HFF-Myc (cell line): Measurements from ENCODE around the gene IL1B.

Experiments
- DNase-seq: peaks from one replicate; pipeline ENCODE4 v3.0.0-alpha.2; 2011; ENCODE audit warnings: low read depth; ENCODE audit errors: extremely low read depth
- H3K4me3 ChIP-seq: replicated peaks from 2 replicates; pipeline ENCODE4 v1.5.1; 2011; ENCODE audit warnings: low read depth, mild to moderate bottlenecking, control low read depth, low read length
- TF ChIP-seq, protein P1 (sequence below): IDR thresholded peaks from 2 replicates; pipeline ENCODE4 v1.5.1; 2012; ENCODE audit warnings: mild to moderate bottlenecking, low read depth, low read length, control low read depth; ENCODE audit errors: missing control alignments

IL1B gene

DNA sequence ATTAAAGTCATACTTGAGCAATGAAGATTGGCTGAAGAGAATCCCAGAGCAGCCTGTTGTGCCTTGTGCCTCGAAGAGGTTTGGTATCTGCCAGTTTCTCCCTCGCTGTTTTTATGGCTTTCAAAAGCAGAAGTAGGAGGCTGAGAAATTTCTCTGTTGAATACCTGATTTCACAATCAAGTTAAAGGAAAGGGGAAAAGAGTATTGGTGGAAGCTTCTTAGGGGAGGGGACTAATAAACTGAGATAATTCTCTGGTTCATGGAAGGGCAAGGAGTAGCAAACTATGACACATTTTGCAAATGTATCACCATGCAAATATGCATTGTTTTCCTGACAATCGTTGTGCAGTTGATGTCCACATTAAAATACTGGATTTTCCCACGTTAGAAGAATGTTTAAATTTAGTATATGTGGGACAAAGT, at the start of gene IL1B:
TSS of gene IL1B (minus strand) at position 85 of the 423 bp plus-strand sequence. CDS start 550 bp downstream, outside the sequence.
- TF ChIP-seq, protein P1, sequence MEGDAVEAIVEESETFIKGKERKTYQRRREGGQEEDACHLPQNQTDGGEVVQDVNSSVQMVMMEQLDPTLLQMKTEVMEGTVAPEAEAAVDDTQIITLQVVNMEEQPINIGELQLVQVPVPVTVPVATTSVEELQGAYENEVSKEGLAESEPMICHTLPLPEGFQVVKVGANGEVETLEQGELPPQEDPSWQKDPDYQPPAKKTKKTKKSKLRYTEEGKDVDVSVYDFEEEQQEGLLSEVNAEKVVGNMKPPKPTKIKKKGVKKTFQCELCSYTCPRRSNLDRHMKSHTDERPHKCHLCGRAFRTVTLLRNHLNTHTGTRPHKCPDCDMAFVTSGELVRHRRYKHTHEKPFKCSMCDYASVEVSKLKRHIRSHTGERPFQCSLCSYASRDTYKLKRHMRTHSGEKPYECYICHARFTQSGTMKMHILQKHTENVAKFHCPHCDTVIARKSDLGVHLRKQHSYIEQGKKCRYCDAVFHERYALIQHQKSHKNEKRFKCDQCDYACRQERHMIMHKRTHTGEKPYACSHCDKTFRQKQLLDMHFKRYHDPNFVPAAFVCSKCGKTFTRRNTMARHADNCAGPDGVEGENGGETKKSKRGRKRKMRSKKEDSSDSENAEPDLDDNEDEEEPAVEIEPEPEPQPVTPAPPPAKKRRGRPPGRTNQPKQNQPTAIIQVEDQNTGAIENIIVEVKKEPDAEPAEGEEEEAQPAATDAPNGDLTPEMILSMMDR: no peak
- 0 out of 2 replicates have a peak within 1 kb of the TSS, but pooled peaks have one; percentile 12 for H3K4me3 ChIP-seq
- no peak for DNase-seq

DNA sequence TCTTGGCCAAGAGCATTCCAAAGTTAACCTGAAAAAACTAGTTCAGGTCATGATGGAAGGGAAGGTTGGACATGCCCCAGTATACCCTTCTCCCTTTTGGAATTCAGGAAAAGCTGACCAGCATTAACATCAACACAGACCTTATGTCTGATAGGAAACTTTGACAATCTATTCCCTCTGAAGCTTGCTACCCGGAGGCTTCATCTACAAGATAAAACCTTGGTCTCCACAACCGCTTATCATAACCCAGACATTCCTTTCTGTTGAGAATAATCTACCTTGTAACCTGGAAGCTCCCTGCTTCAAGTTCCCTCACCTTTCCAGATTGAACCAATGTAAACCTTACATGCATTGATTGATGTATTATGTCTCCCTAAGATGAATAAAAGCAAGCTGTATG, 49.7 kb upstream of the IL1B start:
- DNase-seq: no peak
- TF ChIP-seq, protein P1: no peak

DNA sequence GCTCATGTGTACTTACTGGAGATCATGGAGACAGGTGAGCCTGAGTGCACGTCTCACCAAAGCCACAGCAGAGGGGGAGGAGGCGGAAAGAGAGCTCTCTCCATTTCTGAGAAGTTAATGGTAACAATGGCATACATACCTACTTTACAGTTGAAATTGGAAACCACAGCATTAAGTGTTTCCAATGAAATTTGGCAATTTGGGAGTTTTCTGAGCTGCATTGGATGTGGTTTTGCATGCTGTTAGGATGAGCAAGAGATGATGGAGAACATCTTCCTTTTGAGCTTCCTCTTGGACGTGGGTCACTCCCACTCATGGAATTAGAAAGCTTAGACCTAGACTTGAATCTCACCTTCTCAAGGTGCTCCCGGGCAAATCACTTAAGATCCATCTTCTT, 48.9 kb upstream of the IL1B start:
- TF ChIP-seq, protein P1: no peak
- no peak overlapping the region for H3K4me3 ChIP-seq
- no peak for DNase-seq

More for the DNA sequence above, 49.7 kb upstream of the IL1B start:
- no peak overlapping the region for H3K4me3 ChIP-seq

DNA sequence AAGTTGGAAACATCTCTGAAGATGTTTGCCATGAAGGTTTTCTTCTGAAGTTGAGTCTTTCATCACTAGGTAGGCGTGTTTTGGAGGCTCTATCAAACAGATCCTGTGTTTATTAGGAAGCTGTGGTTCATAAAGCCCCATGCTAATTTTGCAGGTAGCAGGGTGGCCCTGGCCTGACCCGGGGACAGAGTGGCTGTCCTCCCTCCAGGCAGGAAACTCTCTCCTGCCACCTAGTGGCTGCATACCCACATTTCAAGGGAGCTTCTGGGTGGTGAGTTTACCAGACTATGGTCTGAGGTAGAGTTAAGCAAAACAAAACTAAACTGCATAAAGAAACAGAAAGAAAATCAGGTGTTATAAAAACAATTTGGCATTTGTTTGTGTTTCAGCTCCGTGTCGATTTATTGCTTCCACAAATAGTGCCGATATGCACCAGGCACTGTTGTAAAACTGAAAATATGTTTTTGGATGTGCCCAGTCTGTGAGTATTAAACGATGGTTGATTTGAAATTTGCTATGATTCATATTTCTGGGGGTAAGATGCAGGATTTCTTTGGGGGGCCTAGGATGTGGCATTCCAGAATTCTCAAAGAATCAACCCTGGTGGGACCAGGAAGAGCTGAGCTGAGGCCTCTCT, 48.4 kb upstream of the IL1B start:
- DNase-seq: no peak
- TF ChIP-seq, protein P1: peak; percentile 74
- no peak overlapping the region for H3K4me3 ChIP-seq

DNA sequence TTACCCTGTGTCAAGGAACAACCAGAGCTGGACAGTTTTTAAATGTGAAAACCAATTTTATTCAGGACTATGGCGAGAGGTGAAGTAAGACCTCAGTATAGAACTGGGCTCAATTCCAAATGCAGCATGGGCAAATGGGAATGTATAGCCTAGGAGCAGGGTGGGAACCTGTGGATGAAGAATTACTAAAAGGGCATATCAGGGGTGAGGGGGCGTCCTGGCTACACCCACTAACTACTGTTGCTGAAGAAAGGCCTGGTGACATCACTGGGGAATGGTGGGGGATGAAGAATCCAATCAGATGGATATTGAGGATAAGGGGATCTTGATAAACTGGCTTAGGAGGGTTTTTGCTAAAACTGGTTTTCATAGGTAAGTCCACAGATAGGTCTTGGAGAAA, 47.1 kb upstream of the IL1B start:
- no peak overlapping the region for H3K4me3 ChIP-seq
- TF ChIP-seq, protein P1: no peak
- DNase-seq: no peak

DNA sequence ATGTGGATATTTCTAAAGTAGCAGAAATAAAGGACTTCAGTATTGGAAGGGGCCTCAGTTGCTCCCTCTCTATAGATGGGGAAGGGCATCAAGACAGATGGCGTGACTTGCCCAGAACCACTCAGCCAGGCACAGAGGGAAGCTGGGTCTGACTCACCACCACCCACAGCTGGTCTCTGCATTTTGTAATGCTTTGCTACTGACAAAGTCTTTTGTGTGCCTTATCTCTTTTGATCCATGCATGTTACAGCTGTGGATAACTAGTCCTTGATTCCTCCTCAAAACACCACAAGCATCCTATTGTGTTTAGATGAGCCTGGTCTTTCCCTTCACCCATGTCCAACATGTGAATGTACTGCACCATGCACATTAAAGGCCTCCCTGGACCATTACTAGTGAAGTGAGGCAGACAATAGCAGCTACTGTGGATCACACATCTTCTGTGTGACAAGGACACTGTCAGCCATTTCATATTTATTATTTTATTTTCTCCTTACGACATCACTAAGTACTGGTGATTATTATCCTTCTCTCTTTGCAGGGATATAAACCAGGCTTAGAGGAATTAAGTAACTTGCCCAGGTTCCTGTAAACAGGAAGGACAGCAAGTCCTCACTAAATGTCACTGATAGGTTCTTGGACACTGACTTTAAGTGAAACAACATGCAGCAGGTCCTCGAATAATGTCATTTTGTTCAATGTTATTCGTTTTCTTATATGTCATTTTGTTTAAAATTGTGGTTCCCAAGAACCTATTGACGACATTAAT, 44.8 kb upstream of the IL1B start:
- TF ChIP-seq, protein P1: no peak
- H3K4me3 ChIP-seq: no peak overlapping the region
- DNase-seq: peak; percentile 87
